HepG2 (cell line): ENCODE data around the gene DMBT1. TPM values are rescaled to one million over a fixed set of nuclear protein-coding genes. Genes with fewer than 3 reads are reported as not detected.

ENCODE experiments used
- ATAC-seq: fragments of 200-7000 bp; cut with Tn5 transposase; 3 replicates; pipeline ENCODE4 v1.9.1; 2020; ENCODE audit warnings: mild to moderate bottlenecking, moderate library complexity
- BruUV-seq: library from RNA; stranded (reverse); fragments of 400-500 nt; replicated peaks from 2 replicates; lab custom pipeline; 2021; lab: Mats Ljungman, UMichigan
- CTCF ChIA-PET: fragments of 300-600 bp; formaldehyde crosslinking; extraction: SDS; loops from one replicate; lab custom pipeline; 2021; ENCODE audit warnings: low total read pairs, inconsistent platforms, low intra/inter-chr PET ratio; lab: Yijun Ruan, JAX
- POLR2A ChIA-PET: fragments of 350-600 bp; sonication (Branson Sonifier 250); formaldehyde crosslinking; loops from one replicate; lab custom pipeline; 2020; ENCODE audit warnings: antibody characterized with exemption, inconsistent platforms; lab: Yijun Ruan, JAX
- DNase-seq: peaks from one replicate; pipeline ENCODE4 v3.0.0-alpha.2; 2015; ENCODE audit warnings: low spot score
- FAIRE-seq: peaks from 3 replicates; lab custom pipeline; 2011; peaks lifted over from hg19 to GRCh38; lab: Jason Lieb, UNC
- H2AFZ ChIP-seq: one replicate; pipeline ENCODE4 v1.6.1; 2011; ENCODE audit warnings: low read length, inconsistent platforms
- H3K27ac ChIP-seq: fragments of 300-600 bp; 3 replicates; pipeline ENCODE4 v1.8.0; 2011; ENCODE audit warnings: mixed run types, mild to moderate bottlenecking, mixed read lengths, low read length, inconsistent platforms; ENCODE audit not compliant: insufficient read depth; ENCODE audit errors: extremely low read length
- H3K27me3 ChIP-seq, 2 experiments: fragments of 200-600 bp in 1 of 2; 2 replicates in 1 of 2; 3 replicates in 1 of 2; pipeline versions ENCODE4 v1.6.0 to v1.8.0; 2011; ENCODE audit warnings: low read length in 2 of 2, mild to moderate bottlenecking in 2 of 2, moderate library complexity in 2 of 2, inconsistent platforms in 1 of 2; ENCODE audit not compliant: insufficient read depth in 2 of 2, control insufficient read depth in 1 of 2
- H3K36me3 ChIP-seq, 2 experiments: fragments of 200-600 bp in 1 of 2; replicated peaks in 1 of 2; 2 replicates in 1 of 2; 3 replicates in 1 of 2; pipeline versions ENCODE4 v1.5.1 to v1.8.0; 2011; ENCODE audit warnings: low read length in 2 of 2, inconsistent platforms in 1 of 2; ENCODE audit not compliant: insufficient read depth in 2 of 2, control insufficient read depth in 1 of 2
- H3K4me1 ChIP-seq: 2 replicates; pipeline ENCODE4 v1.5.1; 2012; ENCODE audit warnings: low read length, inconsistent platforms; ENCODE audit not compliant: insufficient read depth
- H3K4me2 ChIP-seq: 2 replicates; pipeline ENCODE4 v1.6.0; 2011; ENCODE audit warnings: low read depth, low read length, inconsistent platforms
- H3K4me3 ChIP-seq, 3 experiments: fragments of 200-600 bp in 1 of 3; sonication (generic), shearing (Covaris generic) in 1 of 3; replicated peaks in 1 of 3; 2 replicates each; pipeline ENCODE4 v1.5.1; 2011 to 2016; ENCODE audit warnings: low read length in 3 of 3, inconsistent platforms in 2 of 3, low read depth in 2 of 3, mild to moderate bottlenecking in 2 of 3, control low read depth in 1 of 3, mixed read lengths in 1 of 3; ENCODE audit not compliant: insufficient read depth in 1 of 3
- H3K79me2 ChIP-seq: one replicate; pipeline ENCODE4 v1.6.1; 2011; ENCODE audit warnings: low read length, inconsistent platforms; ENCODE audit not compliant: insufficient read depth
- H3K9ac ChIP-seq: 2 replicates; pipeline ENCODE4 v1.6.0; 2011; ENCODE audit warnings: mild to moderate bottlenecking, low read depth, low read length, inconsistent platforms; ENCODE audit not compliant: insufficient read depth
- H3K9me3 ChIP-seq: 2 replicates; pipeline ENCODE4 v1.5.1; 2012; ENCODE audit warnings: mild to moderate bottlenecking, low read length
- H4K20me1 ChIP-seq: 2 replicates; pipeline ENCODE4 v1.6.0; 2011; ENCODE audit warnings: inconsistent platforms, mild to moderate bottlenecking, low read length, moderate library complexity; ENCODE audit not compliant: insufficient read depth
- BORCS8-MEF2B ChIP-seq: sonication (generic); formaldehyde crosslinking; IDR thresholded peaks from 2 replicates; pipeline ENCODE4 v1.8.0; 2022; ENCODE audit warnings: mild to moderate bottlenecking, missing genetic modification reagents
- SNRNP70 ChIP-seq: fragments of 200-400 bp; formaldehyde crosslinking; IDR thresholded peaks from 2 replicates; pipeline ENCODE4 v1.6.1; 2017; ENCODE audit warnings: mild to moderate bottlenecking, low read depth, low read length, moderate library complexity
- ZBTB21 ChIP-seq: sonication (generic); formaldehyde crosslinking; IDR thresholded peaks from 2 replicates; pipeline ENCODE4 v1.4.0; 2020; ENCODE audit warnings: missing genetic modification reagents
- WGBS: methylation state at CpG from one replicate; pipeline ENCODE4 v1.1.6; 2017; ENCODE audit warnings: low lambda C conversion rate; 5-methylcytosine and 5-hydroxymethylcytosine counted together
- in situ Hi-C: cut with HindIII; loops from 2 replicates; pipeline ENCODE4 v1.10.0; 2017; ENCODE audit warnings: low pct_unique_long_range_greater_than_20kb; ENCODE audit not compliant: extremely low pct_ligation_motif_present
- intact Hi-C: fragments of 100-400 bp; cut with micrococcal nuclease; formaldehyde crosslinking; loops from one replicate; pipeline ENCODE4 v1.10.0; 2022; ENCODE audit not compliant: unreplicated experiment
- polyA plus RNA-seq, 8 experiments: library from polyadenylated mRNA; depleted of rRNA in 3 of 8; stranded (reverse) in 7 of 8; unstranded in 1 of 8; fragments of >200 nt; fragmentation: Illumina TruSeq in 4 of 8; extraction: Trizol in 4 of 8; gene quantifications; 2 replicates each; pipeline versions ENCODE4 v1.2.1 to v1.2.3, GENCODE V29; 2011 to 2016; ENCODE audit warnings: low read depth in 4 of 8, missing spikeins in 1 of 8, mixed read lengths in 1 of 8; ENCODE audit not compliant: insufficient read depth in 1 of 8
- total RNA-seq, 5 experiments: library from RNA; depleted of rRNA; stranded (reverse); fragments of >200 nt; fragmentation: Illumina TruSeq; extraction: Trizol; gene quantifications; 2 replicates each; pipeline ENCODE4 v1.2.3, GENCODE V29; 2016; ENCODE audit warnings: low read depth in 1 of 5
- TF ChIP-seq, protein P1 (sequence below): sonication (generic); formaldehyde crosslinking; conservative IDR thresholded peaks from 2 replicates; pipeline ENCODE4 v1.8.0; 2022; ENCODE audit warnings: mild to moderate bottlenecking, moderate library complexity, missing genetic modification reagents
- TF ChIP-seq, protein P2 (sequence below): sonication (generic); formaldehyde crosslinking; IDR thresholded peaks from 2 replicates; pipeline ENCODE4 v1.4.0; 2020; ENCODE audit warnings: mild to moderate bottlenecking, missing genetic modification reagents, borderline replicate concordance

Gene DMBT1
- total and polyA plus RNA-seq, 2 of the 13 experiments (the other 11 are each of a cell fraction or from before 2014, with no cell fraction given) = not detected

DNA sequence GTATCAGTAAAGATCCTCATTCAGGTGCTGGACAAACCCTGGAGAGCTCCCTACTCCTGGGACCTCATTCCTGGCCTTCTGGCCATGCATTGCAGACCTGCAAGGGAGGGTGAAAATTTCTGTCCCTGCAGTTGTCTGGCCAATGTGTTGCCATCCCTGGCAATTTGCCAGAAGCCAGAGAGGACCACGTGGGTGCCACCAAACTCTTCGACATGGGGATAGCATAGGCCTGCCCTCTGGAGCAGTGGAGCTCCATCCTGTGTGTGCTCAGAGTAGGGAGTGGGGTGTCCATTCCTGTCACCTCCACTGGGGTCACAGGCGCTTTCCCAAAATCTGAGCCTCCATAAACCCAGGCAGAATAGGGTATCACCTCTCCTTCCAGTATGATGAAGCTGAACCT lies 31.2 kb downstream of the DMBT1 start:
- Histone ChIP-seq H3K27ac (no peak overlapping the region), H3K4me1 (no peaks in the 10 kb centered on the region), H3K9me3 (no peaks in the 10 kb centered on the region), H3K27me3 (peaks cover 0 to 12% of the 10 kb centered on the region in 2 experiments; a peak in 2 of 5 replicates), H3K9ac (no peak overlapping the region), H3K4me2 (no peak overlapping the region), H3K79me2 (no peaks in the 10 kb centered on the region), H2AFZ (no peak overlapping the region), H4K20me1 (no peaks in the 10 kb centered on the region), H3K36me3 (no peaks in the 10 kb centered on the region), H3K4me3 (no peak overlapping the region)
- ChIA-PET POLR2A (no interaction called here), CTCF (no interaction called here)
- no CpG with 5 or more reads among the region's 3 CpGs for WGBS
- FAIRE-seq = no peak
- DNase-seq = no peak
- TF ChIP-seq, protein P1, sequence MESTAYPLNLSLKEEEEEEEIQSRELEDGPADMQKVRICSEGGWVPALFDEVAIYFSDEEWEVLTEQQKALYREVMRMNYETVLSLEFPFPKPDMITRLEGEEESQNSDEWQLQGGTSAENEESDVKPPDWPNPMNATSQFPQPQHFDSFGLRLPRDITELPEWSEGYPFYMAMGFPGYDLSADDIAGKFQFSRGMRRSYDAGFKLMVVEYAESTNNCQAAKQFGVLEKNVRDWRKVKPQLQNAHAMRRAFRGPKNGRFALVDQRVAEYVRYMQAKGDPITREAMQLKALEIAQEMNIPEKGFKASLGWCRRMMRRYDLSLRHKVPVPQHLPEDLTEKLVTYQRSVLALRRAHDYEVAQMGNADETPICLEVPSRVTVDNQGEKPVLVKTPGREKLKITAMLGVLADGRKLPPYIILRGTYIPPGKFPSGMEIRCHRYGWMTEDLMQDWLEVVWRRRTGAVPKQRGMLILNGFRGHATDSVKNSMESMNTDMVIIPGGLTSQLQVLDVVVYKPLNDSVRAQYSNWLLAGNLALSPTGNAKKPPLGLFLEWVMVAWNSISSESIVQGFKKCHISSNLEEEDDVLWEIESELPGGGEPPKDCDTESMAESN (CRISPR knock-in tag) = no peak
- no peak for TF ChIP-seq BORCS8-MEF2B (CRISPR knock-in tag)
- BruUV-seq = no TSS peak
- no peak for ATAC-seq
- intact Hi-C loops = no loop called here
- in situ Hi-C loops = no loop called here

- intact Hi-C loops = no loop called here
- no peak overlapping the region for H3K4me2 ChIP-seq
- FAIRE-seq = no peak
- no TSS peak for BruUV-seq
- H3K9ac ChIP-seq = no peak overlapping the region
- DNase-seq = no peak
- no peaks in the 10 kb centered on the region for H4K20me1 ChIP-seq
- POLR2A ChIA-PET = no interaction called here
- in situ Hi-C loops = no loop called here
- H3K27me3 ChIP-seq = peaks cover 0 to 12% of the 10 kb centered on the region in 2 experiments; a peak in 2 of 5 replicates
- TF ChIP-seq SNRNP70 (no peak), ZBTB21 (CRISPR knock-in tag) (no peak)
- TF ChIP-seq, protein P2, sequence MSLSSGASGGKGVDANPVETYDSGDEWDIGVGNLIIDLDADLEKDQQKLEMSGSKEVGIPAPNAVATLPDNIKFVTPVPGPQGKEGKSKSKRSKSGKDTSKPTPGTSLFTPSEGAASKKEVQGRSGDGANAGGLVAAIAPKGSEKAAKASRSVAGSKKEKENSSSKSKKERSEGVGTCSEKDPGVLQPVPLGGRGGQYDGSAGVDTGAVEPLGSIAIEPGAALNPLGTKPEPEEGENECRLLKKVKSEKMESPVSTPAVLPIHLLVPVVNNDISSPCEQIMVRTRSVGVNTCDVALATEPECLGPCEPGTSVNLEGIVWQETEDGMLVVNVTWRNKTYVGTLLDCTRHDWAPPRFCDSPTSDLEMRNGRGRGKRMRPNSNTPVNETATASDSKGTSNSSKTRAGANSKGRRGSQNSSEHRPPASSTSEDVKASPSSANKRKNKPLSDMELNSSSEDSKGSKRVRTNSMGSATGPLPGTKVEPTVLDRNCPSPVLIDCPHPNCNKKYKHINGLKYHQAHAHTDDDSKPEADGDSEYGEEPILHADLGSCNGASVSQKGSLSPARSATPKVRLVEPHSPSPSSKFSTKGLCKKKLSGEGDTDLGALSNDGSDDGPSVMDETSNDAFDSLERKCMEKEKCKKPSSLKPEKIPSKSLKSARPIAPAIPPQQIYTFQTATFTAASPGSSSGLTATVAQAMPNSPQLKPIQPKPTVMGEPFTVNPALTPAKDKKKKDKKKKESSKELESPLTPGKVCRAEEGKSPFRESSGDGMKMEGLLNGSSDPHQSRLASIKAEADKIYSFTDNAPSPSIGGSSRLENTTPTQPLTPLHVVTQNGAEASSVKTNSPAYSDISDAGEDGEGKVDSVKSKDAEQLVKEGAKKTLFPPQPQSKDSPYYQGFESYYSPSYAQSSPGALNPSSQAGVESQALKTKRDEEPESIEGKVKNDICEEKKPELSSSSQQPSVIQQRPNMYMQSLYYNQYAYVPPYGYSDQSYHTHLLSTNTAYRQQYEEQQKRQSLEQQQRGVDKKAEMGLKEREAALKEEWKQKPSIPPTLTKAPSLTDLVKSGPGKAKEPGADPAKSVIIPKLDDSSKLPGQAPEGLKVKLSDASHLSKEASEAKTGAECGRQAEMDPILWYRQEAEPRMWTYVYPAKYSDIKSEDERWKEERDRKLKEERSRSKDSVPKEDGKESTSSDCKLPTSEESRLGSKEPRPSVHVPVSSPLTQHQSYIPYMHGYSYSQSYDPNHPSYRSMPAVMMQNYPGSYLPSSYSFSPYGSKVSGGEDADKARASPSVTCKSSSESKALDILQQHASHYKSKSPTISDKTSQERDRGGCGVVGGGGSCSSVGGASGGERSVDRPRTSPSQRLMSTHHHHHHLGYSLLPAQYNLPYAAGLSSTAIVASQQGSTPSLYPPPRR (CRISPR knock-in tag) = no peak
- H3K79me2 ChIP-seq = no peaks in the 10 kb centered on the region
- H3K27ac ChIP-seq = no peak overlapping the region
- CTCF ChIA-PET = no interaction called here
- 0% methylated on average over 3 of the region's 10 CpGs for WGBS
- no peaks in the 10 kb centered on the region for H3K36me3 ChIP-seq
- no peaks in the 10 kb centered on the region for H3K9me3 ChIP-seq
- ATAC-seq = no peak
- H2AFZ ChIP-seq = no peak overlapping the region
- H3K4me3 ChIP-seq = no peak overlapping the region
- no peaks in the 10 kb centered on the region for H3K4me1 ChIP-seq
These were observed 31.6 kb downstream of the DMBT1 start for GRCh38 chr10:122592161-122592560.
